Measurements from ENCODE around the gene EEF1AKMT2.

GRCh38 chr10:124725171-124725631, 66.5 kb downstream of the EEF1AKMT2 start:
- no peak for TF ChIP-seq EZH2 (IDR thresholded peaks at IDR 0.05)
- TF ChIP-seq CTCF (IDR thresholded peaks at IDR 0.05) = no peak
- TF ChIP-seq EZH2phosphoT487 (IDR thresholded peaks at IDR 0.05) = no peak

Data from neural progenitor cell (in vitro differentiated cells).